Spleen (tissue), 7 donors: ENCODE measurements around the gene CYTH4.

Experiments used
- CTCF ChIP-seq, 11 experiments: fragments of 200-600 bp in 7 of 11; fragments of 450-650 bp in 4 of 11; sonication (generic) in 4 of 11; IDR thresholded peaks in 8 of 11; conservative IDR thresholded peaks in 3 of 11; 1 replicate in 7 of 11; 2 replicates in 4 of 11; pipeline versions ENCODE4 v1.4.0 to v1.8.0; 2016 to 2021; ENCODE audit warnings: antibody characterized with exemption in 11 of 11, inconsistent platforms in 4 of 11, mild to moderate bottlenecking in 1 of 11
- POLR2A ChIP-seq, 3 donors: fragments of 450-650 bp; IDR thresholded peaks; one replicate each; pipeline ENCODE4 v1.5.1; 2017; ENCODE audit warnings: antibody characterized with exemption in 3 of 3, mild to moderate bottlenecking in 1 of 3
- donor health status: DM: no; HTN: no; CAD: no; lungs with moderate emphysema.
- donor health status: DM: no; HTN: no; CAD: no.
- donor health status: DM: no; HTN: no; CAD: no.

- TF ChIP-seq POLR2A (IDR thresholded peaks at IDR 0.05) (no peak), CTCF (IDR thresholded peaks at IDR 0.05 in 8 of 11, conservative IDR thresholded peaks at IDR 0.05 in 3 of 11) (peak; percentile 76 to 94 (median 92))
Measured at GRCh38 chr22:37267135-37267587, 15.1 kb upstream of the CYTH4 start.
